Breast epithelium (tissue), 4 donors: ENCODE data around the gene SDK1. TPM values are rescaled to one million over a fixed set of nuclear protein-coding genes. Genes with fewer than 3 reads are reported as not detected.

ENCODE experiments used
- DNase-seq, 2 donors: peaks; one replicate each; pipeline ENCODE4 v3.0.0-alpha.2; 2019; ENCODE audit warnings: low spot score in 2 of 2
- H3K27ac ChIP-seq, 2 donors: fragments of 200-600 bp; sonication (generic) in 1 of 2; one replicate each; pipeline ENCODE4 v1.5.1; 2016 to 2019; ENCODE audit warnings: mild to moderate bottlenecking in 1 of 2
- H3K27me3 ChIP-seq, 2 donors: fragments of 200-600 bp; sonication (generic) in 1 of 2; one replicate each; pipeline versions ENCODE4 v1.5.1 to v1.6.0; 2017 to 2019; ENCODE audit warnings: control low read depth in 1 of 2, mild to moderate bottlenecking in 1 of 2
- H3K36me3 ChIP-seq: fragments of 200-600 bp; one replicate; pipeline ENCODE4 v1.5.1; 2019
- H3K4me1 ChIP-seq, 2 donors: fragments of 200-600 bp; sonication (generic); one replicate each; pipeline ENCODE4 v1.5.1; 2016 to 2019; ENCODE audit warnings: control low read depth in 1 of 2
- H3K4me3 ChIP-seq, 3 donors: fragments of 200-600 bp; sonication (generic); 1 replicate in 2 of 3; 2 replicates in 1 of 3; pipeline ENCODE4 v1.5.1; 2016 to 2019; ENCODE audit warnings: mild to moderate bottlenecking in 3 of 3, moderate library complexity in 2 of 3
- H3K9me3 ChIP-seq, 2 donors: fragments of 200-600 bp; sonication (generic) in 1 of 2; one replicate each; pipeline ENCODE4 v1.5.1; 2016 to 2019; ENCODE audit warnings: control low read depth in 1 of 2
- CTCF ChIP-seq, 3 donors: fragments of 450-650 bp; IDR thresholded peaks; one replicate each; pipeline ENCODE4 v1.5.1; 2016 to 2017; ENCODE audit warnings: antibody characterized with exemption in 3 of 3, mild to moderate bottlenecking in 3 of 3, moderate library complexity in 3 of 3
- POLR2A ChIP-seq: fragments of 450-650 bp; IDR thresholded peaks from one replicate; pipeline ENCODE4 v1.6.1; 2016; ENCODE audit warnings: antibody characterized with exemption, mild to moderate bottlenecking, moderate library complexity
- POLR2AphosphoS5 ChIP-seq, 3 donors: sonication (generic); formaldehyde crosslinking; IDR thresholded peaks; one replicate each; pipeline ENCODE4 v1.6.1; 2017; ENCODE audit warnings: antibody characterized with exemption in 3 of 3
- intact Hi-C: fragments of 100-400 bp; cut with DNase I; formaldehyde crosslinking; loops from one replicate; pipeline ENCODE4 v1.15.1; 2023; ENCODE audit warnings: low total_unique reads
- total RNA-seq, 3 donors: library from RNA; depleted of rRNA; stranded (reverse); fragments of >200 nt; gene quantifications; one replicate each; pipeline ENCODE4 v1.1.0, GENCODE V29; 2016

SDK1 gene
- total RNA-seq, 3 donors from 2014 or later: 3.7 to 18.2 (median 6.6) TPM

GRCh38 chr7:4084271-4084670 lies 783.2 kb downstream of the SDK1 start:
- Histone ChIP-seq H3K27ac (no peak overlapping the region), H3K9me3 (no peaks in the 10 kb centered on the region), H3K4me1 (no peaks in the 10 kb centered on the region), H3K4me3 (no peak overlapping the region), H3K27me3 (no peaks in the 10 kb centered on the region), H3K36me3 (no peaks in the 10 kb centered on the region)
- TF ChIP-seq CTCF (IDR thresholded peaks at IDR 0.05) (no peak), POLR2A (no peak), POLR2AphosphoS5 (IDR thresholded peaks at IDR 0.05) (no peak)
- intact Hi-C loops: no loop called here
- no peak for DNase-seq

DNA sequence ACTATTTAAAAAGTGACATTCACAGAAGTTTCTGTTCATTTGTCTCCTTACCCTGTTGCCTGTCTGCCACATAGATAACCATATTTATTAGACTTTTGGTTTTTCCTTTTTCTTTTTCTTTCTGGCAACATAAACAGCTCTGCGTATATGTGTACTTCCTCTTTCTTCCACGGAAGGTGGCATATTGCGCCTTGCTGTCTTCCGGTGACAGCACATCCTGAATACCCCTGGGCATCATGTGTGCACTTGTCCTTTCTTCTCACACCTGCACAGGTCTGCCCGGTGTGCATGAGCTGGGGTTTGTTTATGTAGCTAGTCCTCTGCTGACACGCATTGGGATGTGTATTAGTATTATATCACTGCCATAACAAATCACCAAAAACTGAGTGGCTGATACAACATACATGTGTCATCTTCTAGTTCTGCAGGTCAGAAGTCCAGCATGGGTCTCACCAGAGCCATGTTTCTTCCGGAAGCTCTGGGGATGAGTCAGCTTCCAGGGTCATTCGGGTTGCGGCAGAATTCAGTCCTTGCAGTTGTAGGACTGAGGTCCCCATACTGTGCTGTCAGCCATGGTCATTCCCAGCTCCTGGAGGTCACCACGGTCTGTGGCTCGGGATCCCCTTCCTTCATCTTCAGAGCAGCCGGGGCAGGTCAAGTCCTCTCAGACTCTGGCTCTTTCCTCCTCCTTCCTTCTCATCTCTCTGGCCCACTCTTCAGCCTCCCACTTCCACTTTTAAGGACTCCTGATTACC lies 785.1 kb downstream of the SDK1 start:
- no peak for DNase-seq
- no peaks in the 10 kb centered on the region for H3K36me3 ChIP-seq
- no peak overlapping the region for H3K27ac ChIP-seq
- H3K9me3 ChIP-seq: peaks cover 4 to 10% of the 10 kb centered on the region in 2 donors
- H3K27me3 ChIP-seq: no peaks in the 10 kb centered on the region
- TF ChIP-seq CTCF (IDR thresholded peaks at IDR 0.05) (no peak), POLR2A (no peak), POLR2AphosphoS5 (IDR thresholded peaks at IDR 0.05) (no peak)
- H3K4me1 ChIP-seq: no peaks in the 10 kb centered on the region
- intact Hi-C loops: no loop called here
- no peak overlapping the region for H3K4me3 ChIP-seq

DNA sequence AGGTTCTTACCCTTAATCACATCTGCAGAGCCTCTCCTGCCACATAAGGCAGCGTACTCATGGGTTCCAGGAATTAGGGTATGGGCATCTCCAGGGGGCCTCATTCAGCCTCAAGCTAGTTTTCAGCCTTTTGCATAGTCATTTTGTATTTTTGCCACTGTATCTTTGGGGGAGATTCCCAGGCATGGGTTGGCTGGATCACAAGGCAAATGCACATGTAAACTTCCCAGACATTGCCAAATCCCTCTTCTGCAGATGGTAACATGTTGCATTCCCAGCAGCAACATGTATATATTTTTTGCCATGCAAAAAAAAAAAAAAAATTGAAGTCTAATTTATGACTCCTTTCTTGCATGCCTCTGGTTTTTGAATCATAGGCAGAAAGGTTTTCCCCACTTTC lies 785.7 kb downstream of the SDK1 start:
- Histone ChIP-seq H3K36me3 (no peaks in the 10 kb centered on the region), H3K9me3 (peaks cover 4 to 13% of the 10 kb centered on the region in 2 donors), H3K27me3 (no peaks in the 10 kb centered on the region), H3K27ac (no peak overlapping the region), H3K4me1 (no peaks in the 10 kb centered on the region), H3K4me3 (no peak overlapping the region)
- no peak for TF ChIP-seq CTCF (IDR thresholded peaks at IDR 0.05)
- TF ChIP-seq POLR2A: no peak
- TF ChIP-seq POLR2AphosphoS5 (IDR thresholded peaks at IDR 0.05): no peak
- intact Hi-C loops: no loop called here
- no peak for DNase-seq

- Histone ChIP-seq H3K4me1 (no peaks in the 10 kb centered on the region), H3K9me3 (peaks cover 4 to 13% of the 10 kb centered on the region in 2 donors), H3K27me3 (no peaks in the 10 kb centered on the region), H3K4me3 (no peak overlapping the region), H3K27ac (no peak overlapping the region), H3K36me3 (no peaks in the 10 kb centered on the region)
- intact Hi-C loops: no loop called here
- TF ChIP-seq POLR2AphosphoS5 (IDR thresholded peaks at IDR 0.05) (no peak), CTCF (IDR thresholded peaks at IDR 0.05) (no peak), POLR2A (no peak)
- DNase-seq: no peak
Measured at GRCh38 chr7:4091767-4092166, 790.7 kb downstream of the SDK1 start.

DNA sequence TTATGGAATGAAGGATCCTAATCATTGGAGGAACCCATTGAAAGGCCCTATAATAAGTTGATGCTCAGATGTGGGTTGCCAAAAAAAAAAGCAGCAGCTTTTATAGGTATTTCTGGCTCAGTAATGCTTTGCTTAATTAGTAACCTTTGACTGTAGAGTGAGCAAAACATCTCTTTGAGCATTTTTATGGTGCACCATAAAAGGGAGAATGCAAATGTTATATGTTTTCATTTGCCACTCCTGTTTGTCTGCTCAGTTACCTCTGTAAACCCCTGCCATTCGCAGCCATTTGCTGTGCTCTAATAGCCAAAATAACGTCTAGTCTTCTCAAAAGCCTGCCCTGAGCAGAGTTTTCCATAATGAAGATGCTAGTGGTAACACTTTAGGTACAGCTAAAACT lies 792.0 kb downstream of the SDK1 start:
- H3K4me3 ChIP-seq: no peak overlapping the region
- no peak overlapping the region for H3K27ac ChIP-seq
- H3K9me3 ChIP-seq: peaks cover 4 to 13% of the 10 kb centered on the region in 2 donors
- no peaks in the 10 kb centered on the region for H3K27me3 ChIP-seq
- no peaks in the 10 kb centered on the region for H3K4me1 ChIP-seq
- intact Hi-C loops: no loop called here
- H3K36me3 ChIP-seq: no peaks in the 10 kb centered on the region
- TF ChIP-seq CTCF (IDR thresholded peaks at IDR 0.05) (no peak), POLR2A (no peak), POLR2AphosphoS5 (IDR thresholded peaks at IDR 0.05) (no peak)
- no peak for DNase-seq
